Smooth muscle cell (in vitro differentiated cells): Measurements from ENCODE around the gene AOPEP. TPM values are rescaled to one million over a fixed set of nuclear protein-coding genes. Genes with fewer than 3 reads are reported as not detected.
A peak's percentile ranks its signal among the peaks of the same experiment; 100 is the strongest.

ENCODE experiments used
- DNase-seq: peaks from one replicate; lab custom pipeline; 2025; ENCODE audit not compliant: unreplicated experiment; lab: John Stamatoyannopoulos, UW
- H2AFZ ChIP-seq: fragments of 200-600 bp; sonication (generic); 2 replicates; pipeline ENCODE4 v1.6.0; 2016; ENCODE audit warnings: antibody characterized with exemption, low read depth, mild to moderate bottlenecking
- H3F3A ChIP-seq: fragments of 200-600 bp; sonication (generic); 2 replicates; pipeline ENCODE4 v1.6.0; 2017; ENCODE audit warnings: antibody characterized with exemption, low read depth
- H3K27ac ChIP-seq: fragments of 200-600 bp; sonication (generic); 2 replicates; pipeline ENCODE4 v1.5.1; 2016; ENCODE audit warnings: low read depth, mild to moderate bottlenecking
- H3K27me3 ChIP-seq: fragments of 200-600 bp; sonication (generic); 2 replicates; pipeline ENCODE4 v1.6.1; 2016; ENCODE audit warnings: low read depth, mild to moderate bottlenecking
- H3K36me3 ChIP-seq: fragments of 200-600 bp; sonication (generic); 2 replicates; pipeline ENCODE4 v1.5.1; 2016; ENCODE audit warnings: low read depth
- H3K4me1 ChIP-seq: fragments of 200-600 bp; sonication (generic); 2 replicates; pipeline ENCODE4 v1.5.1; 2016; ENCODE audit warnings: low read depth
- H3K4me2 ChIP-seq: fragments of 200-600 bp; sonication (generic); 2 replicates; pipeline ENCODE4 v1.6.0; 2016; ENCODE audit warnings: mild to moderate bottlenecking
- H3K4me3 ChIP-seq: fragments of 200-600 bp; sonication (generic); 2 replicates; pipeline ENCODE4 v1.5.1; 2016; ENCODE audit warnings: mild to moderate bottlenecking
- H3K79me2 ChIP-seq: fragments of 200-600 bp; sonication (generic); 2 replicates; pipeline ENCODE4 v1.6.0; 2016; ENCODE audit warnings: low read depth, mild to moderate bottlenecking
- H3K9ac ChIP-seq: fragments of 200-600 bp; sonication (generic); 2 replicates; pipeline ENCODE4 v1.6.0; 2016; ENCODE audit warnings: low read depth
- H3K9me3 ChIP-seq: fragments of 200-600 bp; sonication (generic); replicated peaks from 2 replicates; pipeline ENCODE4 v1.5.1; 2016; ENCODE audit warnings: low read depth
- H4K20me1 ChIP-seq: fragments of 200-600 bp; sonication (generic); 2 replicates; pipeline ENCODE4 v1.6.0; 2016; ENCODE audit warnings: low read depth
- WGBS: methylation state at CpG from one replicate; pipeline ENCODE4 v1.1.7; 2016; ENCODE audit warnings: low lambda C conversion rate; 5-methylcytosine and 5-hydroxymethylcytosine counted together
- polyA plus RNA-seq: library from polyadenylated mRNA; unstranded; fragments of >200 nt; fragmentation: Nextera tagmentation; extraction: Ambion mirVana; gene quantifications from 2 replicates; pipeline ENCODE4 v1.2.1, GENCODE V29; 2016
- total RNA-seq: library from RNA; depleted of rRNA; stranded (reverse); fragments of >200 nt; gene quantifications from 2 replicates; pipeline ENCODE4 v1.2.3, GENCODE V29; 2014
- TF ChIP-seq, protein P1 (sequence below): fragments of 200-600 bp; sonication (generic); IDR thresholded peaks from 2 replicates; pipeline ENCODE4 v1.5.1; 2017; ENCODE audit warnings: borderline replicate concordance, mild to moderate bottlenecking, antibody characterized with exemption; ENCODE audit not compliant: insufficient read depth, poor library complexity, severe bottlenecking

The AOPEP gene
- total and polyA plus RNA-seq, 2 experiments from 2014 or later = 52.7 to 94.9 TPM

DNA sequence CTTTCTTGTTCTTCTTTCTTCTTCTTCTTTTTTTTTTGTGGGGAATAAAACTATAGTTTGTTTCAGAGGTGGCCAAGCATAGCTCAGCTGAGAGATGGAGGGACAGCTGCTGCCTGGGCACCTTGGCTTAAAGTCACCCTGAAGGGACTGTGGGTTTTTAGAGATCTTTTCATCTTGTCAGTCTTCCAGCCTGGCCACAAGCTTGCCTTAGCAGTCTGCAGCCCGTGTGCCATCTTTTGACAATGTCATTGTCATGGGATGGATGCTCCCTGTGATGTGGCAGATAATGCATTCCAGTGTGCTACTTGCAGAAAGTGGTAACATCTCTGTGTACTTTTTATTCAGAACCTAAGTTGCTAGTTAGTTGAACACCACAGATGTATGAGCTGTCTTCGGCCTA lies 310.2 kb downstream of the AOPEP start:
- H3K4me2 ChIP-seq = peak overlapping the region; percentile 53
- peak overlapping the region; percentile 91 for H3K27ac ChIP-seq
- H3F3A ChIP-seq = peaks cover 14% of the 10 kb centered on the region
- no peaks in the 10 kb centered on the region for H3K9me3 ChIP-seq
- H3K4me3 ChIP-seq = no peak overlapping the region
- no peaks in the 10 kb centered on the region for H3K36me3 ChIP-seq
- DNase-seq = no peak
- no peaks in the 10 kb centered on the region for H3K27me3 ChIP-seq
- H3K4me1 ChIP-seq = peaks cover 4% of the 10 kb centered on the region
- peaks cover 88% of the 10 kb centered on the region for H4K20me1 ChIP-seq
- H3K9ac ChIP-seq = no peak overlapping the region
- 81% methylated on average over 2 of the region's 2 CpGs for WGBS
- peaks cover 100% of the 10 kb centered on the region for H3K79me2 ChIP-seq
- no peak overlapping the region for H2AFZ ChIP-seq
- TF ChIP-seq, protein P1, sequence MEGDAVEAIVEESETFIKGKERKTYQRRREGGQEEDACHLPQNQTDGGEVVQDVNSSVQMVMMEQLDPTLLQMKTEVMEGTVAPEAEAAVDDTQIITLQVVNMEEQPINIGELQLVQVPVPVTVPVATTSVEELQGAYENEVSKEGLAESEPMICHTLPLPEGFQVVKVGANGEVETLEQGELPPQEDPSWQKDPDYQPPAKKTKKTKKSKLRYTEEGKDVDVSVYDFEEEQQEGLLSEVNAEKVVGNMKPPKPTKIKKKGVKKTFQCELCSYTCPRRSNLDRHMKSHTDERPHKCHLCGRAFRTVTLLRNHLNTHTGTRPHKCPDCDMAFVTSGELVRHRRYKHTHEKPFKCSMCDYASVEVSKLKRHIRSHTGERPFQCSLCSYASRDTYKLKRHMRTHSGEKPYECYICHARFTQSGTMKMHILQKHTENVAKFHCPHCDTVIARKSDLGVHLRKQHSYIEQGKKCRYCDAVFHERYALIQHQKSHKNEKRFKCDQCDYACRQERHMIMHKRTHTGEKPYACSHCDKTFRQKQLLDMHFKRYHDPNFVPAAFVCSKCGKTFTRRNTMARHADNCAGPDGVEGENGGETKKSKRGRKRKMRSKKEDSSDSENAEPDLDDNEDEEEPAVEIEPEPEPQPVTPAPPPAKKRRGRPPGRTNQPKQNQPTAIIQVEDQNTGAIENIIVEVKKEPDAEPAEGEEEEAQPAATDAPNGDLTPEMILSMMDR = no peak

DNA sequence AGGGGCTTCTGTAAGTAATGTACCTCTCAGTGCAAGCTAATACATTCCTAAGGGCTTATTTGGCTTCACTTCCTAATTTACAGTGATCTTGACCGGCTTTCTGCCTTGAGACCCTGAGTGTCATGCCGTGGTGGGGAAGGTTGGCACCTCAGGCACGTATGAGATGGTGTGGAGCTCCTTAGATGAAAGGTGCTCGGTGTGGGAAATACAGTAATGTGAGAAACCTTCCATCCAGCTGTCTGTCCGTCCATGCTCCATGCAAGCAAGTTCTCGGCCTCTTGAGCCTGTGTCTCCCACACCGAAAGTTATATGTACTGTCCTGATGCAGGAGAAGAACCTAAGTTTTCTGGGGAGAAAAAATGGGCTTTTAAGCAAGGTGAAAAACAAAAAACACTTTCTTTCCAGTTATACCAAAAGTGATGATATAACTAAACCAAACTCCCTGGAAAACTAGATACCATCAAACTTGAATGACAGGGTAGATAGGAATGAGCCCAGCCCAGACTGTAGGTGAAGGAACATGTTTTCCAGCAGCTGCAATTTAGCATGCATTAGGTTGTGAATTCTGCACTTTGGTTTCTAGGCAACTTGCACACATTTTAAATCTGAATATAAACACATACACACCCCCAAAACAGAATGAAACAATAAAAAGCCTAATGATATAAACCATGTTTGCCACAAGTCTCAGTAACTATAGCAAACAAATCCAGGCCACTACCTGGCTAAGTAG lies 311.5 kb downstream of the AOPEP start:
- no peak for DNase-seq
- peaks cover 82% of the 10 kb centered on the region for H4K20me1 ChIP-seq
- peaks cover 15% of the 10 kb centered on the region for H3F3A ChIP-seq
- TF ChIP-seq, protein P1 = no peak
- H2AFZ ChIP-seq = no peak overlapping the region
- H3K9me3 ChIP-seq = no peaks in the 10 kb centered on the region
- peak overlapping the region; percentile 73 for H3K9ac ChIP-seq
- peak overlapping the region; percentile 53 for H3K4me2 ChIP-seq
- peaks cover 98% of the 10 kb centered on the region for H3K79me2 ChIP-seq
- H3K36me3 ChIP-seq = no peaks in the 10 kb centered on the region
- WGBS = 82% methylated on average over 7 of the region's 7 CpGs
- no peaks in the 10 kb centered on the region for H3K27me3 ChIP-seq
- H3K27ac ChIP-seq = peak overlapping the region; percentile 91
- no peaks in the 10 kb centered on the region for H3K4me1 ChIP-seq
- H3K4me3 ChIP-seq = no peak overlapping the region

DNA sequence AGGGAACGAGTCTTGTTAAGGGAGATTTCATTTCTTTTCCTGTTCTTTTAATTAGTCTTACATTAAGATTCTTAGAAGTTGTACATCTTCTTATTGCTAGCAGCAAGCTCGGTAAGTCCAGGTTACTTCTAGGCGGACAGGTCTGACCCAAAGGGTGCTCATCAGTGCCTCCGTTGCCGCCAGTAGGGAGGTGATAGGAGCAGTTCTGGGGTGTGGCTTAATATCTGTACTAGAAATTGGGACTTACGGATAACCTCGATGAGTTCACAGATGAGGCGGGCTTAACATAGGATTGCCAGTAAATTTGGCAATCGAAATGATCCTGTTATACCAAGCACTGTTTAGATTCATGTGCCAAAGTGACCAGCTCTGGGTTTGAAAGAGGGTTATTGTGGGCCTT lies 312.2 kb downstream of the AOPEP start:
- Histone ChIP-seq H4K20me1 (peaks cover 81% of the 10 kb centered on the region), H3K4me1 (no peaks in the 10 kb centered on the region), H3F3A (peaks cover 17% of the 10 kb centered on the region), H3K4me3 (no peak overlapping the region), H3K9ac (peak overlapping the region; percentile 45), H3K36me3 (no peaks in the 10 kb centered on the region), H3K27me3 (no peaks in the 10 kb centered on the region), H3K27ac (peak overlapping the region; percentile 91), H3K9me3 (no peaks in the 10 kb centered on the region), H3K4me2 (no peak overlapping the region), H3K79me2 (peaks cover 98% of the 10 kb centered on the region), H2AFZ (no peak overlapping the region)
- 91% methylated on average over 9 of the region's 9 CpGs for WGBS
- TF ChIP-seq, protein P1 = no peak
- DNase-seq = no peak

DNA sequence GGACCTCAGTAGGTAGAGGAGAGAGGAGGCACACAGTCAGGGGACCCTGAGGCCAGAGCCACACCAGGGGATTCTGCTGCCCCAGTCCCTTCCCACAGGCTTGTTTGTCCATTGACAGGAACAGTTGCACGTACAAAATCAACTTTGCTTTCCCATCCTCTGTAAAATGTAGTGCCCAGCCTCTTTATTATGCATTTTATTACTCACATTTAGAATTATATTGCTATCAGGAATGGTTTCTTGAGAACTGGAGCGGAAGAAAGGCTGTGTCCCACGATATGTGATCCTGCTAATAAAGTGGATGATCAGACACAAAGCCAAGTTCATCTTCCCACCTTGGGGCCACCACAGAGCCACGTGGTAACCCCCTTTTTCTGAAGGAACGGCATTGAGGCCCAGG lies 313.6 kb downstream of the AOPEP start:
- Histone ChIP-seq H3K36me3 (no peaks in the 10 kb centered on the region), H3K9ac (no peak overlapping the region), H3K9me3 (no peaks in the 10 kb centered on the region), H2AFZ (no peak overlapping the region), H3K4me3 (no peak overlapping the region), H3K4me2 (no peak overlapping the region), H4K20me1 (peaks cover 82% of the 10 kb centered on the region), H3K79me2 (peaks cover 98% of the 10 kb centered on the region), H3F3A (peaks cover 24% of the 10 kb centered on the region), H3K27me3 (no peaks in the 10 kb centered on the region), H3K27ac (peak overlapping the region; percentile 63), H3K4me1 (peaks cover under 1% of the 10 kb centered on the region)
- TF ChIP-seq, protein P1 = no peak
- DNase-seq = no peak
- 90% methylated on average over 5 of the region's 5 CpGs for WGBS
